Ectodermal cell (in vitro differentiated cells): ENCODE measurements around the gene SORBS2. TPM values are rescaled to one million over a fixed set of nuclear protein-coding genes. Genes with fewer than 3 reads are reported as not detected.
"Not testable (repeated sequence)": the region's sequence is repeated elsewhere in the genome, so short reads cannot be mapped to it uniquely, and the experiment has no call there.

ENCODE experiments used
- H3K27ac ChIP-seq: 2 replicates; pipeline ENCODE4 v1.7.0; 2013; ENCODE audit warnings: mild to moderate bottlenecking, low read depth, low read length; ENCODE audit not compliant: insufficient read depth, poor library complexity, severe bottlenecking
- H3K27me3 ChIP-seq: 2 replicates; pipeline ENCODE4 v1.7.0; 2013; ENCODE audit warnings: mild to moderate bottlenecking, low read length; ENCODE audit not compliant: insufficient read depth, control insufficient read depth, poor library complexity, severe bottlenecking
- H3K36me3 ChIP-seq: one replicate; pipeline ENCODE4 v1.7.0; 2013; ENCODE audit warnings: low read length; ENCODE audit not compliant: control insufficient read depth, insufficient read depth
- H3K4me1 ChIP-seq: one replicate; pipeline ENCODE4 v1.7.0; 2013; ENCODE audit warnings: low read length; ENCODE audit not compliant: control insufficient read depth, insufficient read depth
- H3K4me3 ChIP-seq: 2 replicates; pipeline ENCODE4 v1.7.0; 2013; ENCODE audit warnings: low read depth, low read length, control low read depth; ENCODE audit not compliant: insufficient read depth
- H3K9me3 ChIP-seq: 2 replicates; pipeline ENCODE4 v1.7.0; 2013; ENCODE audit warnings: mild to moderate bottlenecking, low read length, moderate library complexity; ENCODE audit not compliant: control insufficient read depth
- WGBS, 2 experiments: methylation state at CpG; one replicate each; pipeline ENCODE4 v1.1.7; 2013; ENCODE audit warnings: missing lambda C conversion rate in 2 of 2; 5-methylcytosine and 5-hydroxymethylcytosine counted together
- polyA plus RNA-seq, 4 experiments: library from polyadenylated mRNA; stranded (reverse); fragments of 50-300 nt; gene quantifications; one replicate each; pipeline ENCODE4 v1.2.3, GENCODE V29; 2013

Gene SORBS2, protein sequence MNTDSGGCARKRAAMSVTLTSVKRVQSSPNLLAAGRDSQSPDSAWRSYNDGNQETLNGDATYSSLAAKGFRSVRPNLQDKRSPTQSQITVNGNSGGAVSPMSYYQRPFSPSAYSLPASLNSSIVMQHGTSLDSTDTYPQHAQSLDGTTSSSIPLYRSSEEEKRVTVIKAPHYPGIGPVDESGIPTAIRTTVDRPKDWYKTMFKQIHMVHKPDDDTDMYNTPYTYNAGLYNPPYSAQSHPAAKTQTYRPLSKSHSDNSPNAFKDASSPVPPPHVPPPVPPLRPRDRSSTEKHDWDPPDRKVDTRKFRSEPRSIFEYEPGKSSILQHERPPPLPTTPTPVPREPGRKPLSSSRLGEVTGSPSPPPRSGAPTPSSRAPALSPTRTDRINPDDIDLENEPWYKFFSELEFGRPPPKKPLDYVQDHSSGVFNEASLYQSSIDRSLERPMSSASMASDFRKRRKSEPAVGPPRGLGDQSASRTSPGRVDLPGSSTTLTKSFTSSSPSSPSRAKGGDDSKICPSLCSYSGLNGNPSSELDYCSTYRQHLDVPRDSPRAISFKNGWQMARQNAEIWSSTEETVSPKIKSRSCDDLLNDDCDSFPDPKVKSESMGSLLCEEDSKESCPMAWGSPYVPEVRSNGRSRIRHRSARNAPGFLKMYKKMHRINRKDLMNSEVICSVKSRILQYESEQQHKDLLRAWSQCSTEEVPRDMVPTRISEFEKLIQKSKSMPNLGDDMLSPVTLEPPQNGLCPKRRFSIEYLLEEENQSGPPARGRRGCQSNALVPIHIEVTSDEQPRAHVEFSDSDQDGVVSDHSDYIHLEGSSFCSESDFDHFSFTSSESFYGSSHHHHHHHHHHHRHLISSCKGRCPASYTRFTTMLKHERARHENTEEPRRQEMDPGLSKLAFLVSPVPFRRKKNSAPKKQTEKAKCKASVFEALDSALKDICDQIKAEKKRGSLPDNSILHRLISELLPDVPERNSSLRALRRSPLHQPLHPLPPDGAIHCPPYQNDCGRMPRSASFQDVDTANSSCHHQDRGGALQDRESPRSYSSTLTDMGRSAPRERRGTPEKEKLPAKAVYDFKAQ (N-terminal part only)
- 27.4 TPM for polyA plus RNA-seq (2013, experiment 1 of 4)
- polyA plus RNA-seq (2013, experiment 2 of 4): 22.7 TPM
- 28.5 TPM for polyA plus RNA-seq (2013, experiment 3 of 4)
- 29.7 TPM for polyA plus RNA-seq (2013, experiment 4 of 4)

- WGBS, 2 experiments: 81 to 86% methylated on average over 19 to 20 of the region's 20 CpGs
- Histone ChIP-seq H3K4me3 (peak within 1 kb of the TSS; percentile 18), H3K4me1 (peaks cover 20% of the 10 kb centered on the region), H3K36me3 (no peaks in the 10 kb centered on the region), H3K27me3 (no peaks in the 10 kb centered on the region), H3K9me3 (no peaks in the 10 kb centered on the region), H3K27ac (peak within 1 kb of the TSS; percentile 61)
These were observed at the start of gene SORBS2 for GRCh38 chr4:185811509-185812364. Gene SORBS2 (minus strand): TSS chr4:185812194. CDS start chr4:185690571, 121,623 bp downstream.

- Histone ChIP-seq H3K27ac (no peak overlapping the region), H3K9me3 (peaks cover 4% of the 10 kb centered on the region), H3K4me1 (no peaks in the 10 kb centered on the region), H3K4me3 (no peak overlapping the region), H3K36me3 (no peaks in the 10 kb centered on the region), H3K27me3 (no peaks in the 10 kb centered on the region)
- 76 to 77% methylated on average over 7 of the region's 7 CpGs for WGBS, 2 experiments
These were observed 47.1 kb upstream of the SORBS2 start for GRCh38 chr4:185859111-185859510.

- H3K4me3 ChIP-seq: not testable (repeated sequence)
- 69 to 72% methylated on average over 4 of the region's 4 CpGs for WGBS, 2 experiments
These were observed 45.6 kb upstream of the SORBS2 start for GRCh38 chr4:185857561-185857960.

GRCh38 chr4:185853841-185854240 lies 41.8 kb upstream of the SORBS2 start:
- Histone ChIP-seq H3K36me3 (no peaks in the 10 kb centered on the region), H3K4me1 (no peaks in the 10 kb centered on the region), H3K9me3 (peaks cover 1% of the 10 kb centered on the region), H3K27me3 (no peaks in the 10 kb centered on the region), H3K27ac (no peak overlapping the region), H3K4me3 (no peak overlapping the region)
- 92 to 93% methylated on average over 3 of the region's 3 CpGs for WGBS, 2 experiments

More at GRCh38 chr4:185857561-185857960, 45.6 kb upstream of the SORBS2 start:
- not testable (repeated sequence) for H3K27ac ChIP-seq, H3K27me3 ChIP-seq, H3K9me3 ChIP-seq, H3K4me1 ChIP-seq, H3K36me3 ChIP-seq

DNA sequence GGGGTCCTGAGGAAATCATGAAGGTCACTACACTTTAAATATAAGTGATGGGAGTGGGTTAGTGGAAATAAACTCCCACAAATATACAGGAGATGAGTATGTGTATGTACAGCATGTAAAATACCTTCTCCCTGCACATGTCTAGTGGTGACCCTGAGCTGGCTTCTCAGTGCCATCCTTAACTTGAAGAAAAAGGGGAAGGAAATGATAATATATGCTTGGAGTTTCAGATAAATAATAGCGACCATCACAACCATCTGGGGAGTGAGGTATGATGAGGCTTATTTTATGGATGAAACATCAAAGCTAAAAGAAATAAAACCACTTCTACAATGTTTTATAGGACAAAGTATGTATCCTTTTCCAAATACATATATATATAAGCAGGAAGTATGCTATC lies 41.0 kb upstream of the SORBS2 start:
- H3K4me1 ChIP-seq: no peaks in the 10 kb centered on the region
- no peak overlapping the region for H3K4me3 ChIP-seq
- H3K27ac ChIP-seq: no peak overlapping the region
- H3K27me3 ChIP-seq: no peaks in the 10 kb centered on the region
- H3K9me3 ChIP-seq: no peaks in the 10 kb centered on the region
- no peaks in the 10 kb centered on the region for H3K36me3 ChIP-seq
- WGBS, 2 experiments: 100% methylated on average over 1 of the region's 1 CpG; no CpG with 5 or more reads in 1 of the 2 experiments

DNA sequence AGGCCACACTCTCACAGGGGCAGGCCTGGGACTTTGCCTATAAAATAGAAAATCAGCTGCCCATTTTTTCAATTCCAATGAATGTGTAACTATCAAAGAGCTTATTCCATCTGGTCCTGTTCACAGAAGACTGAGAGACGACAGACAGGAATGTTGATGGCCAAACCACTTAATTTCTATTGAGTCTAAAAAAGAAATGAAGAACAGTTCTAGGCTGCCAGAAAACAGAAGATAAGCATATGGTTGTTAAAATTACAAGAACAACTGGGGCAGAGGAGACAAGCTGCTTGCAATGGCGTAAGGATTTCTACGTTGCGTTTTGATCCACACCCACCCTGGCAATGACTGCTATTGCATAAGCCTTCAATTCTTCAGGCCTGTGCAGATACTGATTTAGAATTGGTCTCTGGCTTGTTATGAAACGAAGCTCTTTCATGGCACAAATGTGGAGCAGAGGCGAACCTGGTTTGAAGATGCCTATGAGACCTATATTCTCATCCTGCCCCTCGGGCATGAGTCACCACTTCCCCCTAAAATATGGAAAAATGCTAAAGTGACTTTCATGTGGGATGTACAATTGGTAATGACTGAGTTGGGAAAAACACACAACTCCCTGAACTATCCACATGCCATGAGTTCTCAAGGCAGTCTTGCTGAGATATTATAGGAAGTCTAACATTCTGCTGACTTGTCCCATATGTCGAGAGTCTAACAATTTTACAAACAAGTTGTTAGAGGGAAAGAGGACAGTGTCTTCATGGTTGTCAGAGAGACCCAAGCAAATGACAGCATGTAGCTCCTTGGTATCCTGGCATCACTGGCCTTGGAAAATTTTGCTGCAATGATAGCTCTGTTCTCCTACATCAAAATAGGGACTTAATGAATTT lies 37.9 kb upstream of the SORBS2 start:
- Histone ChIP-seq H3K4me1 (no peaks in the 10 kb centered on the region), H3K36me3 (no peaks in the 10 kb centered on the region), H3K4me3 (no peak overlapping the region), H3K27ac (no peak overlapping the region), H3K27me3 (no peaks in the 10 kb centered on the region), H3K9me3 (no peaks in the 10 kb centered on the region)
- WGBS, 2 experiments: 95 to 96% methylated on average over 7 to 8 of the region's 8 CpGs

- H3K4me3 ChIP-seq: no peak overlapping the region
- H3K9me3 ChIP-seq: no peaks in the 10 kb centered on the region
- no peak overlapping the region for H3K27ac ChIP-seq
- H3K36me3 ChIP-seq: no peaks in the 10 kb centered on the region
- no peaks in the 10 kb centered on the region for H3K4me1 ChIP-seq
- no peaks in the 10 kb centered on the region for H3K27me3 ChIP-seq
- WGBS, 2 experiments: 78 to 79% methylated on average over 13 of the region's 13 CpGs
These were observed 35.5 kb upstream of the SORBS2 start for GRCh38 chr4:185847352-185848097.

- Histone ChIP-seq H3K9me3 (no peaks in the 10 kb centered on the region), H3K4me1 (no peaks in the 10 kb centered on the region), H3K36me3 (no peaks in the 10 kb centered on the region), H3K27ac (no peak overlapping the region), H3K27me3 (no peaks in the 10 kb centered on the region), H3K4me3 (no peak overlapping the region)
- 97 to 98% methylated on average over 4 to 5 of the region's 5 CpGs for WGBS, 2 experiments
These were observed 34.6 kb upstream of the SORBS2 start for GRCh38 chr4:185846505-185847150.
